Brain microvascular endothelial cell (primary cell): ENCODE results near the gene FNDC3B.

ENCODE experiments used
- DNase-seq: peaks from one replicate; pipeline ENCODE4 v3.0.0-alpha.2; 2020
- H3K27ac ChIP-seq: fragments of 250-450 bp; sonication (Bioruptor Pico); 2 replicates; pipeline ENCODE4 v1.5.1; 2020; ENCODE audit warnings: mild to moderate bottlenecking, moderate library complexity
- H3K27me3 ChIP-seq: fragments of 250-450 bp; sonication (Bioruptor Pico); replicated peaks from 2 replicates; pipeline ENCODE4 v1.5.1; 2020; ENCODE audit warnings: mild to moderate bottlenecking
- H3K36me3 ChIP-seq: fragments of 250-450 bp; sonication (Bioruptor Pico); replicated peaks from 2 replicates; pipeline ENCODE4 v1.5.1; 2020; ENCODE audit warnings: mild to moderate bottlenecking
- H3K4me3 ChIP-seq: 2 replicates; pipeline ENCODE4 v1.5.1; 2011; ENCODE audit warnings: low read depth, mild to moderate bottlenecking, control low read depth, low read length, moderate library complexity
- CTCF ChIP-seq: IDR thresholded peaks from 2 replicates; pipeline ENCODE4 v1.5.1; 2011; ENCODE audit warnings: low read depth, mild to moderate bottlenecking, moderate library complexity, low read length, control low read depth, inconsistent platforms; ENCODE audit errors: missing control alignments
- in situ Hi-C: cut with HindIII; loops from 2 replicates; pipeline ENCODE4 v1.10.0; 2017; ENCODE audit warnings: low sequenced_read_pairs, low pct_ligation_motif_present

The FNDC3B gene

GRCh38 chr3:172161133-172161789 lies 121.9 kb downstream of the FNDC3B start:
- H3K27me3 ChIP-seq = no peaks in the 10 kb centered on the region
- no peak overlapping the region for H3K27ac ChIP-seq
- no peak for TF ChIP-seq CTCF
- peaks cover 3% of the 10 kb centered on the region for H3K36me3 ChIP-seq
- DNase-seq = no peak
- in situ Hi-C loops = no loop called here
- no peak overlapping the region for H3K4me3 ChIP-seq

- Histone ChIP-seq H3K36me3 (peaks cover 2% of the 10 kb centered on the region), H3K27me3 (no peaks in the 10 kb centered on the region), H3K4me3 (no peak overlapping the region), H3K27ac (no peak overlapping the region)
- no peak for TF ChIP-seq CTCF
- no peak for DNase-seq
- in situ Hi-C loops = no loop called here
These were observed 122.6 kb downstream of the FNDC3B start for GRCh38 chr3:172161959-172162358.

- H3K36me3 ChIP-seq = peaks cover 2% of the 10 kb centered on the region
- in situ Hi-C loops = no loop called here
- TF ChIP-seq CTCF = no peak
These were observed 123.9 kb downstream of the FNDC3B start for GRCh38 chr3:172163320-172163719.

GRCh38 chr3:172164620-172165362 lies 125.4 kb downstream of the FNDC3B start:
- TF ChIP-seq CTCF = no peak
- no peak for DNase-seq
- no peaks in the 10 kb centered on the region for H3K27me3 ChIP-seq
- H3K4me3 ChIP-seq = no peak overlapping the region
- in situ Hi-C loops = no loop called here
- H3K36me3 ChIP-seq = peaks cover 3% of the 10 kb centered on the region
- no peak overlapping the region for H3K27ac ChIP-seq

More at GRCh38 chr3:172163320-172163719, 123.9 kb downstream of the FNDC3B start:
- Histone ChIP-seq H3K4me3 (no peak overlapping the region), H3K27ac (no peak overlapping the region), H3K27me3 (no peaks in the 10 kb centered on the region)
- DNase-seq = no peak

- in situ Hi-C loops = no loop called here
- no peak for TF ChIP-seq CTCF
- Histone ChIP-seq H3K36me3 (peaks cover 8% of the 10 kb centered on the region), H3K4me3 (no peak overlapping the region), H3K27ac (no peak overlapping the region), H3K27me3 (no peaks in the 10 kb centered on the region)
- no peak for DNase-seq
These were observed 126.9 kb downstream of the FNDC3B start for GRCh38 chr3:172166261-172166660.

- Histone ChIP-seq H3K27ac (no peak overlapping the region), H3K4me3 (no peak overlapping the region), H3K27me3 (no peaks in the 10 kb centered on the region), H3K36me3 (peaks cover 9% of the 10 kb centered on the region)
- in situ Hi-C loops = no loop called here
- DNase-seq = no peak
- no peak for TF ChIP-seq CTCF
These were observed 127.5 kb downstream of the FNDC3B start for GRCh38 chr3:172166890-172167289.
